NCI-H82 treated with DMSO at 0.1 percent for 48 hours (cell line): ENCODE measurements around the gene SIX3.
A peak's percentile ranks its signal among the peaks of the same experiment; 100 is the strongest.

Experiments used
- DNase-seq: peaks from one replicate; lab custom pipeline; 2025; ENCODE audit not compliant: unreplicated experiment; lab: John Stamatoyannopoulos, UW

Gene SIX3

GRCh38 chr2:44941551-44942234, at the start of gene SIX3:
SIX3 (plus strand) TSS chr2:44941702; CDS start chr2:44942105, 403 bp downstream.
- peak; percentile 98 for DNase-seq

GRCh38 chr2:44894058-44894457, 47.4 kb upstream of the SIX3 start:
- DNase-seq = no peak

GRCh38 chr2:44895061-44895460, 46.4 kb upstream of the SIX3 start:
- no peak for DNase-seq

- DNase-seq = no peak
These were observed 44.1 kb upstream of the SIX3 start for GRCh38 chr2:44897406-44897805.

GRCh38 chr2:44902217-44903137, 39.0 kb upstream of the SIX3 start:
- DNase-seq = no peak

- no peak for DNase-seq
These were observed 36.9 kb upstream of the SIX3 start for GRCh38 chr2:44904578-44904977.

GRCh38 chr2:44906972-44907371, 34.5 kb upstream of the SIX3 start:
- DNase-seq = no peak

- DNase-seq = no peak
These were observed 31.7 kb upstream of the SIX3 start for GRCh38 chr2:44909831-44910230.

- no peak for DNase-seq
These were observed 28.8 kb upstream of the SIX3 start for GRCh38 chr2:44912660-44913059.

GRCh38 chr2:44916291-44916690, 25.2 kb upstream of the SIX3 start:
- DNase-seq = no peak

GRCh38 chr2:44918095-44918775, 23.3 kb upstream of the SIX3 start:
- DNase-seq = no peak

- DNase-seq = no peak
These were observed 20.8 kb upstream of the SIX3 start for GRCh38 chr2:44920751-44921150.

- DNase-seq = no peak
These were observed 18.7 kb upstream of the SIX3 start for GRCh38 chr2:44922776-44923175.

- no peak for DNase-seq
These were observed 15.9 kb upstream of the SIX3 start for GRCh38 chr2:44925561-44926136.

GRCh38 chr2:44926957-44927356, 14.5 kb upstream of the SIX3 start:
- no peak for DNase-seq

- DNase-seq = no peak
These were observed 13.5 kb upstream of the SIX3 start for GRCh38 chr2:44927985-44928482.

GRCh38 chr2:44928483-44929158, 12.9 kb upstream of the SIX3 start:
- no peak for DNase-seq

GRCh38 chr2:44929159-44929734, 12.3 kb upstream of the SIX3 start:
- DNase-seq = no peak

GRCh38 chr2:44929735-44930273, 11.7 kb upstream of the SIX3 start:
- DNase-seq = no peak
